GM12873 (cell line): ENCODE measurements around the gene RHEX.

Source experiments
- CTCF ChIP-seq: IDR thresholded peaks from 2 replicates; pipeline ENCODE4 v1.5.1; 2012; ENCODE audit warnings: low read depth, mild to moderate bottlenecking, moderate library complexity, low read length, control low read depth; ENCODE audit not compliant: insufficient read depth; ENCODE audit errors: missing control alignments

Gene RHEX

GRCh38 chr1:206032380-206033140, 20.4 kb upstream of the RHEX start:
- no peak for TF ChIP-seq CTCF

GRCh38 chr1:206035027-206035426, 17.9 kb upstream of the RHEX start:
- no peak for TF ChIP-seq CTCF

- TF ChIP-seq CTCF = no peak
These were observed 16.1 kb upstream of the RHEX start for GRCh38 chr1:206036663-206037455.

GRCh38 chr1:206037581-206037980, 15.4 kb upstream of the RHEX start:
- no peak for TF ChIP-seq CTCF

GRCh38 chr1:206039046-206039973, 13.7 kb upstream of the RHEX start:
- no peak for TF ChIP-seq CTCF

- TF ChIP-seq CTCF = no peak
These were observed 12.6 kb upstream of the RHEX start for GRCh38 chr1:206040328-206040727.
